Measurements from ENCODE around the gene NEK10.

DNA sequence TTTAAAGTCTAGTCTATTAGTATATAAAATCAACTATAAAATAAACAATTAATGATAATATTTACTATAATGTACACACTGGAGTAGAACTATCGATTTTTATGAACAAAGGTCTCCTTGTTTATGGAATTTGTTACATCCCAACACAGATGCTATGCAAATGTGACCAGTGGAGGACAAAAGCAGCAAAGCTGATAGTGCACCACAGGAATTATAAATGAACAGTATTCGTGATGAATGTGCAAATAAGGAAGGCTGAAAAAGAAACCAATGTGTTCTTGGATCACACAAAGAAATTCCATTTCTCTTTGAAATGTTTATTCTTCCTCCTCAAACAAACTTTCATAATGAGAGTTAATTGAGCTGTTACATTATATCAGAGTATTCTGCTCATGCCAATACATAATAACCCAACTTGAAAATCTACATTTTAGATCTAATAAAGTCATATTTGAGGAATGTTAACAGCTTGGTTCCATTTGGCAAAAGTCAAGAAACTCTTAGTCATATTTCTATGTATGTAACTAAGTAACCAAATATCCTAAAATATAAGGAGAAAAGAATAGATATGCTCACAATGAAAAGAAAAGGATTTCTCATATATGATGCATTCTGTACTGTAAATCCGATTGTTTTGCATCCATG is 79.3 kb downstream of the NEK10 start:
- TF ChIP-seq CTCF (IDR thresholded peaks at IDR 0.05) (no peak), POLR2A (IDR thresholded peaks at IDR 0.05) (no peak)

All from lower leg skin (tissue), 3 donors.